Smooth muscle cell (in vitro differentiated cells): ENCODE measurements around the gene UST. TPM values are rescaled to one million over a fixed set of nuclear protein-coding genes. Genes with fewer than 3 reads are reported as not detected.

Experiments
- DNase-seq: peaks from one replicate; lab custom pipeline; 2025; ENCODE audit not compliant: unreplicated experiment; lab: John Stamatoyannopoulos, UW
- H2AFZ ChIP-seq: fragments of 200-600 bp; sonication (generic); 2 replicates; pipeline ENCODE4 v1.6.0; 2016; ENCODE audit warnings: antibody characterized with exemption, low read depth, mild to moderate bottlenecking
- H3F3A ChIP-seq: fragments of 200-600 bp; sonication (generic); 2 replicates; pipeline ENCODE4 v1.6.0; 2017; ENCODE audit warnings: antibody characterized with exemption, low read depth
- H3K27ac ChIP-seq: fragments of 200-600 bp; sonication (generic); 2 replicates; pipeline ENCODE4 v1.5.1; 2016; ENCODE audit warnings: low read depth, mild to moderate bottlenecking
- H3K27me3 ChIP-seq: fragments of 200-600 bp; sonication (generic); 2 replicates; pipeline ENCODE4 v1.6.1; 2016; ENCODE audit warnings: low read depth, mild to moderate bottlenecking
- H3K36me3 ChIP-seq: fragments of 200-600 bp; sonication (generic); 2 replicates; pipeline ENCODE4 v1.5.1; 2016; ENCODE audit warnings: low read depth
- H3K4me1 ChIP-seq: fragments of 200-600 bp; sonication (generic); 2 replicates; pipeline ENCODE4 v1.5.1; 2016; ENCODE audit warnings: low read depth
- H3K4me2 ChIP-seq: fragments of 200-600 bp; sonication (generic); 2 replicates; pipeline ENCODE4 v1.6.0; 2016; ENCODE audit warnings: mild to moderate bottlenecking
- H3K4me3 ChIP-seq: fragments of 200-600 bp; sonication (generic); 2 replicates; pipeline ENCODE4 v1.5.1; 2016; ENCODE audit warnings: mild to moderate bottlenecking
- H3K79me2 ChIP-seq: fragments of 200-600 bp; sonication (generic); 2 replicates; pipeline ENCODE4 v1.6.0; 2016; ENCODE audit warnings: low read depth, mild to moderate bottlenecking
- H3K9ac ChIP-seq: fragments of 200-600 bp; sonication (generic); 2 replicates; pipeline ENCODE4 v1.6.0; 2016; ENCODE audit warnings: low read depth
- H3K9me3 ChIP-seq: fragments of 200-600 bp; sonication (generic); replicated peaks from 2 replicates; pipeline ENCODE4 v1.5.1; 2016; ENCODE audit warnings: low read depth
- H4K20me1 ChIP-seq: fragments of 200-600 bp; sonication (generic); 2 replicates; pipeline ENCODE4 v1.6.0; 2016; ENCODE audit warnings: low read depth
- WGBS: methylation state at CpG from one replicate; pipeline ENCODE4 v1.1.7; 2016; ENCODE audit warnings: low lambda C conversion rate; 5-methylcytosine and 5-hydroxymethylcytosine counted together
- polyA plus RNA-seq: library from polyadenylated mRNA; unstranded; fragments of >200 nt; fragmentation: Nextera tagmentation; extraction: Ambion mirVana; gene quantifications from 2 replicates; pipeline ENCODE4 v1.2.1, GENCODE V29; 2016
- total RNA-seq: library from RNA; depleted of rRNA; stranded (reverse); fragments of >200 nt; gene quantifications from 2 replicates; pipeline ENCODE4 v1.2.3, GENCODE V29; 2014
- TF ChIP-seq, protein P1 (sequence below): fragments of 200-600 bp; sonication (generic); IDR thresholded peaks from 2 replicates; pipeline ENCODE4 v1.5.1; 2017; ENCODE audit warnings: borderline replicate concordance, mild to moderate bottlenecking, antibody characterized with exemption; ENCODE audit not compliant: insufficient read depth, poor library complexity, severe bottlenecking

UST gene
- total and polyA plus RNA-seq, 2 experiments from 2014 or later: 16.1 to 19.5 TPM

DNA sequence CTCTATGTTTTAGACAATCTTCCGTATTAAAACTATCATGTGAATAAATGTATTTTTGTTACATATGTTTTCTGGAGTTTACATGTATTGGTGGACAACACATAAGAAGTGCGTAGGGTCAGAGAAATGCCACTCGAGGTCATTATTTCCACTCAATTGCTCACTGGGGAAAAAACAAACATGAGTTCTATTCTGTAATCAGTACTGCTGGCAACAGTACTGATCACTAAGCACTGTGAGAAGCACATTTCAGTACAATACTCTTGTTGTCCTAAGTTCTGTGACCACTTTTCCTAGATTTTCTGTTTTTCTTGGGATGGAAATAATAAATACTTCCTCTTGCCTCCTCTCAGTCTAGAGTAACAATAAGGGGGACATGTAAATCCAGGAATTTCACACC is 44.5 kb downstream of the UST start:
- DNase-seq: no peak
- Histone ChIP-seq H3K27ac (no peak overlapping the region), H3F3A (no peaks in the 10 kb centered on the region), H4K20me1 (peaks cover 9% of the 10 kb centered on the region), H3K4me1 (no peaks in the 10 kb centered on the region), H3K4me3 (no peak overlapping the region), H2AFZ (no peak overlapping the region), H3K27me3 (no peaks in the 10 kb centered on the region), H3K9me3 (peaks cover 7% of the 10 kb centered on the region), H3K36me3 (no peaks in the 10 kb centered on the region), H3K79me2 (peaks cover 95% of the 10 kb centered on the region), H3K4me2 (no peak overlapping the region), H3K9ac (no peak overlapping the region)
- TF ChIP-seq, protein P1, sequence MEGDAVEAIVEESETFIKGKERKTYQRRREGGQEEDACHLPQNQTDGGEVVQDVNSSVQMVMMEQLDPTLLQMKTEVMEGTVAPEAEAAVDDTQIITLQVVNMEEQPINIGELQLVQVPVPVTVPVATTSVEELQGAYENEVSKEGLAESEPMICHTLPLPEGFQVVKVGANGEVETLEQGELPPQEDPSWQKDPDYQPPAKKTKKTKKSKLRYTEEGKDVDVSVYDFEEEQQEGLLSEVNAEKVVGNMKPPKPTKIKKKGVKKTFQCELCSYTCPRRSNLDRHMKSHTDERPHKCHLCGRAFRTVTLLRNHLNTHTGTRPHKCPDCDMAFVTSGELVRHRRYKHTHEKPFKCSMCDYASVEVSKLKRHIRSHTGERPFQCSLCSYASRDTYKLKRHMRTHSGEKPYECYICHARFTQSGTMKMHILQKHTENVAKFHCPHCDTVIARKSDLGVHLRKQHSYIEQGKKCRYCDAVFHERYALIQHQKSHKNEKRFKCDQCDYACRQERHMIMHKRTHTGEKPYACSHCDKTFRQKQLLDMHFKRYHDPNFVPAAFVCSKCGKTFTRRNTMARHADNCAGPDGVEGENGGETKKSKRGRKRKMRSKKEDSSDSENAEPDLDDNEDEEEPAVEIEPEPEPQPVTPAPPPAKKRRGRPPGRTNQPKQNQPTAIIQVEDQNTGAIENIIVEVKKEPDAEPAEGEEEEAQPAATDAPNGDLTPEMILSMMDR: no peak
- 94% methylated on average over 3 of the region's 3 CpGs for WGBS

DNA sequence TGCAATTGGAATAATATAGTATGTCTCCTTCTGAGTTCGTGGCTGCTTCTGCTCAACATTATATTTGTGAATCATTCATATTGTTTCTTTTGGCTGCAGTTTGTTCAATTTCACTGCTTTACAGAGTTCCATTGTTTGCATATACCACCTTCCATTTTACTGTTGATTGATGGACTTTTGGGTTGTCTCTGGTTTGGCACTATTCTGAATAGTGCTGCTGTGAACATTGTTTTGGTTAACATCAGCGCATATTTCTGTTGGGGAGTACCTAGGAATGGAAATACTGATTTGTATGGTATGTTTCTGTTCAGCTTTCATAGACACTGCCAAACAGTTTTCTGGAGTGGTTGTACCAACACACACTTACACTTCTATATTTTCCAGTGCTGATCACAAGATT is 46.9 kb downstream of the UST start:
- H4K20me1 ChIP-seq: peaks cover 19% of the 10 kb centered on the region
- H3K9me3 ChIP-seq: peaks cover 7% of the 10 kb centered on the region
- no peaks in the 10 kb centered on the region for H3K4me1 ChIP-seq
- H3K27ac ChIP-seq: no peak overlapping the region
- no peak overlapping the region for H3K4me2 ChIP-seq
- WGBS: 100% methylated on average over 2 of the region's 2 CpGs
- H3K27me3 ChIP-seq: no peaks in the 10 kb centered on the region
- no peak for DNase-seq
- H3K9ac ChIP-seq: no peak overlapping the region
- H2AFZ ChIP-seq: no peak overlapping the region
- no peaks in the 10 kb centered on the region for H3F3A ChIP-seq
- H3K79me2 ChIP-seq: peaks cover 94% of the 10 kb centered on the region
- H3K36me3 ChIP-seq: no peaks in the 10 kb centered on the region
- TF ChIP-seq, protein P1: no peak
- no peak overlapping the region for H3K4me3 ChIP-seq

DNA sequence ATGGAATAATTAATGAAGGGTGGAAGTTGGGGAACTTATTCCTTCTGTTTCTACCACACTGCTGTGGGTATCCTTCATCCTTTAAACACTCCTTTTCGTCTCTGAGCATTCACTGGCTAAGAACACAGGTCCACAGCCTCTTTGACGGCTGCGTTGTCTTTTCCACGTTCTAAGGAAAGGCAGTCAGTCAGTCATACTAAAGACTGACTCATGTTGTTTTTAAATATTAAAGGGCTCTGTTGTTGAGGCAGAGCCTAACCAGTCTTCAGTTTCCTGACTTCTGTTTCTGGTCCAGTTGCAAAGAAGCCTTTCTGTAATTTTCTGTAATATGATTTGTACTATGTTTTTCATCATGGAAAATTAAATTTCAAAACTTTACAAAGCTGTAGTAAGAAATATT is 48.0 kb downstream of the UST start:
- Histone ChIP-seq H3K36me3 (no peaks in the 10 kb centered on the region), H3K27me3 (no peaks in the 10 kb centered on the region), H4K20me1 (peaks cover 19% of the 10 kb centered on the region), H3K4me2 (no peak overlapping the region), H2AFZ (no peak overlapping the region), H3F3A (no peaks in the 10 kb centered on the region), H3K27ac (no peak overlapping the region), H3K4me1 (no peaks in the 10 kb centered on the region), H3K9ac (no peak overlapping the region), H3K4me3 (no peak overlapping the region), H3K9me3 (peaks cover 7% of the 10 kb centered on the region), H3K79me2 (peaks cover 88% of the 10 kb centered on the region)
- TF ChIP-seq, protein P1: no peak
- 60% methylated on average over 4 of the region's 4 CpGs for WGBS
- no peak for DNase-seq

DNA sequence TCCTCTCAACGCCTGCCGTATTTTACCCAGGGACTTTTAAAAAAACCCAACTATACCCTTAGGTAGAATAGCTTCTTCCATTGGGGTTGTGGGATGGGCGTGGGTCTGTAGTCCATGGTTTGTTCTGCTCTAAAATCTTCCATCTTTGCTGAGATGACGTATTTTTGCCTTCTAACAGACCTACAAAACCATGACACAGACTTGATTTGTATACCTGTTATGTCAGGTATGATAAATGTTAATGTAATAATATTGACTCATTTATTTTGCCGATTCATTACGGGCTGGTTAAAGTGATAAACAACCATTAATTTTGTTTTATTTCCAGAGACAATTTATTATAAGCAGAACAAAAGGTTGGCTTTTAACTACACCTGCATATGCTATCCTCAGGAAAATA is 48.7 kb downstream of the UST start:
- peaks cover 88% of the 10 kb centered on the region for H3K79me2 ChIP-seq
- DNase-seq: no peak
- WGBS: 93% methylated on average over 6 of the region's 6 CpGs

More for the DNA sequence above, 48.7 kb downstream of the UST start:
- Histone ChIP-seq H3K9me3 (peaks cover 7% of the 10 kb centered on the region), H3K4me2 (no peak overlapping the region), H3K36me3 (no peaks in the 10 kb centered on the region), H3K27me3 (no peaks in the 10 kb centered on the region), H4K20me1 (peaks cover 19% of the 10 kb centered on the region), H3K4me3 (no peak overlapping the region), H3K9ac (no peak overlapping the region), H3F3A (no peaks in the 10 kb centered on the region), H3K4me1 (no peaks in the 10 kb centered on the region), H2AFZ (no peak overlapping the region), H3K27ac (no peak overlapping the region)
- TF ChIP-seq, protein P1: no peak
